OCI-LY7 (cell line): ENCODE results near the gene CCDC116.

Source experiments
- CTCF ChIP-seq: fragments of 200-600 bp; sonication (generic); conservative IDR thresholded peaks from 2 replicates; pipeline ENCODE4 v1.5.1; 2014; ENCODE audit warnings: mild to moderate bottlenecking, antibody characterized with exemption, low read length, moderate library complexity, mixed read lengths
- EZH2phosphoT487 ChIP-seq: fragments of 200-600 bp; sonication (generic); IDR thresholded peaks from 2 replicates; pipeline ENCODE4 v1.6.1; 2018; ENCODE audit warnings: low read depth, borderline replicate concordance, mild to moderate bottlenecking, mixed run types, antibody characterized with exemption, low read length, moderate library complexity, mixed read lengths

- no peak for TF ChIP-seq CTCF
- TF ChIP-seq EZH2phosphoT487, result no peak
Observed at GRCh38 chr22:21599053-21599893, 33.3 kb upstream of the CCDC116 start.
